Mucosa of rectum (tissue), 2 donors: ENCODE measurements around the gene COPS6.

Experiments used
- H3K27ac ChIP-seq, 2 donors: one replicate each; pipeline ENCODE4 v1.7.0; 2013; ENCODE audit warnings: inconsistent platforms in 2 of 2, low read depth in 2 of 2, low read length in 2 of 2
- H3K27me3 ChIP-seq, 2 donors: one replicate each; pipeline ENCODE4 v1.7.0; 2013; ENCODE audit warnings: low read length in 2 of 2; ENCODE audit not compliant: control insufficient read depth in 2 of 2, insufficient read depth in 2 of 2
- H3K36me3 ChIP-seq, 2 donors: one replicate each; pipeline ENCODE4 v1.7.0; 2013; ENCODE audit warnings: low read length in 2 of 2; ENCODE audit not compliant: control insufficient read depth in 2 of 2, insufficient read depth in 2 of 2
- H3K4me1 ChIP-seq, 2 donors: one replicate each; pipeline ENCODE4 v1.7.0; 2013; ENCODE audit warnings: low read length in 2 of 2, mild to moderate bottlenecking in 1 of 2; ENCODE audit not compliant: control insufficient read depth in 2 of 2, insufficient read depth in 2 of 2
- H3K4me3 ChIP-seq, 2 donors: one replicate each; pipeline ENCODE4 v1.7.0; 2013; ENCODE audit warnings: low read length in 2 of 2
- H3K9ac ChIP-seq, 2 donors: one replicate each; pipeline ENCODE4 v1.7.0; 2013; ENCODE audit warnings: low read length in 2 of 2, low read depth in 1 of 2, mild to moderate bottlenecking in 1 of 2
- H3K9me3 ChIP-seq, 2 donors: one replicate each; pipeline ENCODE4 v1.7.0; 2013; ENCODE audit warnings: low read length in 2 of 2; ENCODE audit not compliant: control insufficient read depth in 2 of 2
- donor health status: healthy.
- donor health status: Normal muscosa, but diverticular disease.

Gene COPS6

GRCh38 chr7:100077205-100077604, 11.6 kb upstream of the COPS6 start:
- H3K9ac ChIP-seq: no peak overlapping the region
- H3K9me3 ChIP-seq: peaks cover 5 to 6% of the 10 kb centered on the region in 2 donors
- peaks cover 23 to 34% of the 10 kb centered on the region in 2 donors for H3K4me1 ChIP-seq
- no peak overlapping the region for H3K27ac ChIP-seq
- peaks cover 49 to 50% of the 10 kb centered on the region in 2 donors for H3K36me3 ChIP-seq
- no peak overlapping the region for H3K4me3 ChIP-seq
- H3K27me3 ChIP-seq: no peaks in the 10 kb centered on the region

DNA sequence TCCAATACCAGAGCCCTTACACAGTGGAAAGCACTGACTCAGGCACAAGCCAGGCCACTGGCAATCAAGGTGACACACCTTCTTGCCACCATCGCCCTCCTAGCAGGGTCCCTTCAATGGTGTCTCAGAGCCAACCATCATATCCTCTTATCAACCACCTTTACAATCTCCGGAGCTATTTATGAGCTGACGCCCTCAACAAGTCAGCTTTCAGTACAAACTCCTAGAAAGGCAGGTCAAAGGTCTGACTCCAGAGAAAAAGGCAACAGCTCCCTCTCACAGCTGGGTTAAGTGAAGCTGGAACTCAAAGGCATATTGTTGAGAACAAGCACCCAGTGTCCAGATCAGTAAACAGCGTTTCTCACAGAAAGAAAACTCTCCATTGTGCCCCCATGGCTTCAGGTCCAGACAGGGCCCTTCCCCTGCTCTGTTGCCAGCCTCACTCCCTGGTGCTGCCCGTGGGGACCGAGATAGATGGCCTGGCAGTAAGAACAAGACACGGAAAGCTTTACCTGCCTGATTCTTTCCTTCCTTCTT, 9.7 kb upstream of the COPS6 start:
- Histone ChIP-seq H3K9ac (peak overlapping the region; percentile 54 to 68), H3K4me1 (peaks cover 31 to 41% of the 10 kb centered on the region in 2 donors), H3K4me3 (peak overlapping the region; percentile 56 to 65), H3K36me3 (peaks cover 31% of the 10 kb centered on the region in 2 donors), H3K9me3 (no peaks in the 10 kb centered on the region), H3K27me3 (no peaks in the 10 kb centered on the region), H3K27ac (peak overlapping the region; percentile 85 to 88)

DNA sequence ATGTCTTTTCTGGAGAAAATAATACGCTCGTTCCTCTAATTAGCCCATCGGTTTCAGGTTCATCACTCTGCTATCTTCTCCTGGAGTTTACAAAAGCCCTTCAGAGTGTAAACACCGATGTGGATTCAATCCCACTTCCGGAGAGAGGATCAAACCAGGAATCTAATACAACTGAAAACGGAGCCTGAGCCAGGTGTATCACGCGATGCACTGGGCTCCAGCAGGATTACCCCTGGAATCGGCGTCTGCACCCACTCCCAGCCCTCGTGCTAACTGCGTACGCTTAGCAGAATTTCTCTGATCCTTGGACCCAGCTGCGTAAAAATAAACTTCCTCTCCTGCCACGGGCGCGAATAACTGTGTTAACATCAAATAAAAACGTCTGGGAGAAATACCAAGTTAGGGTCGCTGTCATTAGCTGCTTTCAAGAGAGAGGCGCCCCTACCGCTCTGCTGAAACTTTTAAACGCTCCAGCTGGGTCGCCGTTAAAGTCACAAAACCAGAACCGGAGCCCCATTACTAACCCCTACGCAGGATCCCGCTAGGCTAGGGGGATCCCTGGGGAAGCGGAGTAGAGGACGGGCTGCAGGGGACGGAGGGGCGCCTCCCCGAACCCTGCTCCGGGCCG, 7.7 kb upstream of the COPS6 start:
- H3K27ac ChIP-seq: peak overlapping the region; percentile 85 to 88
- peaks cover 13% of the 10 kb centered on the region in 2 donors for H3K36me3 ChIP-seq
- H3K9me3 ChIP-seq: no peaks in the 10 kb centered on the region

DNA sequence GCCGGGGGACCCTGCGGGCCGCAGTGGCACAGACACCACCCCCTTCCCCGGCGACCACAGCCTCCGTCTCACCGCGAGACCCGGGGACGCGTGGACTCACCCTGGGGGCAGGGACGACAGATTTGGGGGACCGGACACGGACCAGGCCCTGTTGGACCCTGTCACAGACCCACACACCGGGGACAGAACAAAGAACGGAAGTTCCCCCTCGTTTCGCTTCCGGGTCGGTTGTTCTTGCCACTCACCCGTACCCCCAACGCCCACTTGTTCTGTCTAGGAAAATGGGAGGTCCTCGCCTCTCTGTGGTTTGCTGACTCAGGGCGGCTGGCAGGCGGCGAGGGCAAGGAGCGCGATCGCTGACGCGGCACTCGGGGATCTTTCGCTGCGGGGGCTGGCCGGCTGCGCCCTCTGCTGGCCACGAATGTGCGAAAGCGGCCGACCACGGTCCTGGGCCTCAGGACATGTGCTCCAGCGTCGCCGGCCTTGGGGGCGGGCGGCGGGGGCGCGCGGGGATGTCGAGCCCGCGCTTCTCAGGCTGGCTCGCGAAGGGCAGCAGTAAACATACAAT, 7.2 kb upstream of the COPS6 start, which contains the start of gene ZNF3:
TSS of gene ZNF3 (minus strand) at position 189 of the 568 bp plus-strand sequence. CDS start 4,366 bp downstream, outside the sequence.
- peak within 1 kb of the TSS; percentile 85 to 88 for H3K27ac ChIP-seq
- peaks cover 8 to 9% of the 10 kb centered on the region in 2 donors for H3K36me3 ChIP-seq
- peak within 1 kb of the TSS; percentile 95 to 100 for H3K4me3 ChIP-seq
- no peaks in the 10 kb centered on the region for H3K9me3 ChIP-seq
- peak within 1 kb of the TSS; percentile 95 to 99 for H3K9ac ChIP-seq
- no peaks in the 10 kb centered on the region for H3K27me3 ChIP-seq
- peaks cover 30 to 41% of the 10 kb centered on the region in 2 donors for H3K4me1 ChIP-seq

More for the DNA sequence above, 7.7 kb upstream of the COPS6 start:
- Histone ChIP-seq H3K4me3 (peak overlapping the region; percentile 95 to 100), H3K27me3 (no peaks in the 10 kb centered on the region), H3K9ac (peak overlapping the region; percentile 95 to 99), H3K4me1 (peaks cover 31 to 41% of the 10 kb centered on the region in 2 donors)

DNA sequence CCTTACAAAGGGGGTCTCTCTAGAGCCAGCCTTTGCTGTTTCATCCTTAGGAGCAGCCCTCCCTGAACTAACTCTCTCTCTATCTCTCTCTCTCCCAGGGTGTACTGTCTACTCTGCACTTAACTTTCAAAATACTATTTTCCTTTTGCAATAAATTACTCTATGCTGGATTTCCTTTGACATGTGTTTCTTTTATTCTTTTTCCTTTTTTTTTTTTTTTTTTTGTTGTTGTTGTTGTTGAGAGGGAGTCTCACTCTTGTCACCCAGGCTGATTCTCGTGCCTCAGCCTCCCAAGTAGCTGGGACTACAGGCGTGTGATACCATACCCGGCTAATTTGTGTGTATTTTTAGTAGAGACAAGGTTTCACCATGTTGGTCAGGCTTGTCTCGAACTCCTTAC, 5.8 kb upstream of the COPS6 start:
- Histone ChIP-seq H3K27ac (peak overlapping the region; percentile 76 to 85), H3K9ac (no peak overlapping the region), H3K27me3 (no peaks in the 10 kb centered on the region), H3K4me3 (no peak overlapping the region), H3K4me1 (peaks cover 20 to 33% of the 10 kb centered on the region in 2 donors), H3K36me3 (peaks cover 3% of the 10 kb centered on the region in 2 donors), H3K9me3 (no peaks in the 10 kb centered on the region)

DNA sequence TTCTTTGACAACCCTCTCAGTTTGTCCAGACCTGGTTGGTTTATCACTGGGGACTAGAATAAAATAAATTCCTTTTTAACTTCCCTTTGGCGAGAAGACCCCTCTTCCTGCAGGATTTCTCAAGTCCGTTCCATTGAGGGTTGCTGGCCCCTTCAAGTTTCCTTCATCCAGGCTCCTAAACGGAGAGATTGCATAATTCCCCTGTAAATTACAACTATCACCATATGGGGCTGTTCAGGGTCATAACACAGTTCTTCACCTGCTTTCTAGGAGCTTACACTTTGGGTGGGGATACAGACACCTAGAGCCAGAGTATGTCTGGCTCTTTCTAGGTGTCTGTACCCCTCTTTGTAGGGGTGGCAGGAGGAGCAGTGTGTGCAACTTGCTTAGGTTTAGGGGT, 3.3 kb upstream of the COPS6 start:
- no peaks in the 10 kb centered on the region for H3K9me3 ChIP-seq
- H3K36me3 ChIP-seq: peaks cover 3 to 5% of the 10 kb centered on the region in 2 donors
- no peak overlapping the region for H3K27ac ChIP-seq
- H3K4me3 ChIP-seq: no peak overlapping the region
- H3K4me1 ChIP-seq: peaks cover 20 to 23% of the 10 kb centered on the region in 2 donors
- H3K27me3 ChIP-seq: no peaks in the 10 kb centered on the region
- no peak overlapping the region for H3K9ac ChIP-seq

DNA sequence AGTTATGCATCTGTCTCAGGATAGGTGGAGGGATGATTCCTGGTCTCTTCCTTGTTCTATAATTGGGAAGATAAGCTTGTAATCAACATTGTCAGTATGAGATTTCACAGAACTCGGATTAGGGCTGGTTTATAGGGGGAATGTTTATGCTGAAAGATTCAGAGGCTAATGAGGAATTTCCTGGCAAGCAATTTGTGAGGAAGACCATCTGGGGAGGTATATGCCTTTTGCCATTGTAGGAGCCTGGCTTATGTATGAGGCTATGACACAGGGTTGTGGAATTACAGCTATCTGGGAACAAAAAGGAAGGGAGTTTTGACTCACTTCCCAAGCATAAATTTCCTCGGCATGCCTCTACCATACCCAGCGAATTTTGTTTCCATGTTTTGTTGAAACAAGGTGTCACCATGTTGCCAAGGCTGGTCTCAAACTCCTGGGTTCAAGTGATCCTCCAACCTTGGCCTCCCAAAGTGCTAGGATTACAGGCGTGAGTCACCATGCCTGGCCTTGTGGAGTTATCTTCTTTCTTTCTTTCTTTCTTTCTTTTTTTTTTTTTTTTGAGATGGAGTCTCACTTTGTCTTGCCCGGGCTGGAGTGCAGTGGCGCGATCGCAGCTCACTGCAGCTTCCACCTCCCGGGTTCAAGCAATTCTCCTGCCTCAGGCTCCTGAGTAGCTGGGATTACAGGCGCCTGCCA, 1.6 kb upstream of the COPS6 start:
- Histone ChIP-seq H3K27ac (peak overlapping the region; percentile 44 to 45), H3K27me3 (no peaks in the 10 kb centered on the region), H3K9me3 (no peaks in the 10 kb centered on the region), H3K9ac (no peak overlapping the region), H3K36me3 (peaks cover 19 to 22% of the 10 kb centered on the region in 2 donors), H3K4me1 (peaks cover 18 to 20% of the 10 kb centered on the region in 2 donors), H3K4me3 (no peak overlapping the region)

- H3K27ac ChIP-seq: peak overlapping the region; percentile 80 to 89
Observed at GRCh38 chr7:100088095-100088620, 611 bp upstream of the COPS6 start.

DNA sequence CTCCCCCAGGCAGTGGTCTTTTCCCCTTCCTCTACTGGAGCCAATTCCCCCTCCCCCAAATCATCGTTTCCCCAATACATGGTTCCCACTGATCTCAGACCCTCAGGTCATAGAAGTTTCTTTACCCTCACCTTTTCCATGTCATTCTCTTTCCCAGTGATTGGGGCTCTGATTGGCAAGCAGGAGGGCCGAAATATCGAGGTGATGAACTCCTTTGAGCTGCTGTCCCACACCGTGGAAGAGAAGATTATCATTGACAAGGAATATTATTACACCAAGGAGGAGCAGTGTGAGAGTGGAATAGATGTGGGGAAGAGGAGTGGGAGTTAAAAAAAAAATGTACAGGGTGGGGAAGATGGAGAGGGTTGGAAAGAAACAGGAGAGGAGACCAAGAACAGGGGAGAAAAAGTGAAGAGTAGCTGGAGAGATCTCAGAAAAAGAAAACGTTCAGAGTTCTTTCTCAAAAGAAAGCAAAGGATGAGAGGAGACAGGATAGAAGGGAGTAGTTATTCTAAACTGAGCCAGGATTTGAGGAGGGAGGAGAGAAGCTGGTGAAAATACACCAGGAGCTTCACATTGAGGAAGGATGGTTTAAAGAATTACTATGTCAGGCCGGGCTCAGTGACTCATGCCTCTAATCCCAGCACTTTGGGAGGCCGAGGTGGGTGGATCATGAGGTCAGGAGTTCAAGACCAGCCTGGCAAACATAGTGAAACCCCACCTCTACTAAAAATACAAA, 858 bp downstream of the COPS6 start:
- Histone ChIP-seq H3K4me3 (peak overlapping the region; percentile 91 to 95), H3K27me3 (no peaks in the 10 kb centered on the region), H3K4me1 (peaks cover 11 to 12% of the 10 kb centered on the region in 2 donors), H3K9me3 (no peaks in the 10 kb centered on the region), H3K36me3 (peaks cover 40 to 46% of the 10 kb centered on the region in 2 donors), H3K9ac (peak overlapping the region; percentile 80 to 93), H3K27ac (peak overlapping the region in 1 of 2 donors; percentile 89)

More at GRCh38 chr7:100088095-100088620, 611 bp upstream of the COPS6 start:
- H3K9ac ChIP-seq: peak overlapping the region; percentile 80 to 82
- peaks cover 11 to 12% of the 10 kb centered on the region in 2 donors for H3K4me1 ChIP-seq
- no peaks in the 10 kb centered on the region for H3K27me3 ChIP-seq
- H3K4me3 ChIP-seq: peak overlapping the region; percentile 85 to 91
- H3K36me3 ChIP-seq: peaks cover 29 to 32% of the 10 kb centered on the region in 2 donors
- no peaks in the 10 kb centered on the region for H3K9me3 ChIP-seq
